Fibroblast of skin of back (primary cell): ENCODE results near the gene FBRSL1. TPM values are rescaled to one million over a fixed set of nuclear protein-coding genes. Genes with fewer than 3 reads are reported as not detected.
"Not testable (repeated sequence)": the region's sequence is repeated elsewhere in the genome, so short reads cannot be mapped to it uniquely, and the experiment has no call there.

Source experiments
- DNase-seq: peaks from one replicate; pipeline ENCODE4 v3.0.0-alpha.2; 2013
- polyA plus RNA-seq, 2 experiments: library from polyadenylated mRNA; unstranded; fragments of 120-200 nt; gene quantifications; one replicate each; pipeline ENCODE4 v1.2.1, GENCODE V29; 2013; ENCODE audit not compliant: insufficient read length in 2 of 2

FBRSL1 gene
- 40.6 TPM for polyA plus RNA-seq (2013, experiment 1 of 2; ENCODE audit: insufficient read length)
- polyA plus RNA-seq (2013, experiment 2 of 2; ENCODE audit: insufficient read length): 33.2 TPM

- DNase-seq: peak; percentile 85
These were observed at the start of gene FBRSL1 for GRCh38 chr12:132489602-132490266. Gene FBRSL1 (plus strand): TSS chr12:132490151.

DNA sequence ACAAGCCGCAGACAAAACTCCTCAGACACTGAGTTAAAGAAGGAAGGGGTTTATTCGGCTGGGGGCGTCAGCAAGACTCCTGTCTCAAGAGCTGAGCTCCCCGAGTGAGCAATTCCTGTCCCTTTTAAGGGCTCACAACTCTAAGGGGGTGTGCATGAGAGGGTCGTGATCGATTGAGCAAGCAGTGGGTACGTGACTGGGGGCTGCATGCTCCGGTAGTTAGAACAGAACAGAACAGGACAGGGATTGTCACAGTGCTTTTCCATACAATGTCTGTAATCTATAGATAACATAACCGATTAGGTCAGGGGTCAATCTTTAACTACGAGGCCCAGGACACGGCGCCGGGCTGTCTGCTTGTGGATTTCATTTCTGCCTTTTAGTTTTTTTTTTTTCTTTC, 49.5 kb upstream of the FBRSL1 start:
- DNase-seq: not testable (repeated sequence)

DNA sequence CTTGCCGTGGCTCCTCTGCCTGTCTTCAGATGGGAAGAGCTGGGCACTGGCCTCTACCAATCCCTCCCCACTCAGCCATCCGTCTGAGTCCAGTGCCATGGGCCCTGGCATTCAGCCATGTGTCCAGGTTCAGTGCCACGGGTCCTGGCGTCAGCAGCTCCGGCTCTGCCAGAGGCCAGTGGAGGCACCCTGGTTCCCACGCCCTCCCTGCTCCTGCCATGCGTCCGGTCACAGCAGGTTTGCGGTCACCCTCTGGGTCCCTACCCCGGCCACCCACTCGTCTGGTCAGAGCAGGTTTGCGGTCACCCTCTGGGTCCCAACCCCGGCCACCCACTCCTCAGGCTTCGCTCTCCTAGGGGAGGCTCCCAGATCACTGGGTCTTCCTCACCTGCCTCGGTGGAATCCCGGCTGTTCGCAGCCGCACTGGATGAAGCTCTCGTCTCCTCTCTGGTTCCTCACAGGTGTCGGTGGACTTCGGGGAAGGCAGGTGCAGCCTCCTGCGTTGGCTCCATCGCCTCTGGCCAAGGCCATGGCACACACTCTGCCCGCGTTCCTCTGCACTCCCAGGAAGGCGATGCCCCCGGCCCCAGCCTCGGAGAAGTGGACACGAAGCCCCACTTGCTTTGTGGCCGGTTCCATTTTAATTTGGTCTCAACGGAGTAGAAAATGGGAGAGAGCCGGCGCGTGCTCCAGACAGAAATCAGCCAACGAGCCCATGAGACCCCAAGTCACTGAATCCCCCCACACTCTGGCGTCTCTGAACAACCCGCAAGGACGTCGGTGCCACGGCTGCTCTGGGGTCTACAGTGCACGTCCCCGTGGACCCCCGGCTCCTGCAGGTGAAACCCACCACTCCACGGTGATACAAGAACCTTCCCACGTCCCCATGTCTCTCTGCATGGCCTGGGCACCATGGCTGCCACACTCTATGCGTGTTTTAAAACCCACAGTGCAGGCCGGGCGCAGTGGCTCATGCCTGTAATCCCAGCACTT, 47.8 kb upstream of the FBRSL1 start:
- no peak for DNase-seq

- DNase-seq: no peak
These were observed 46.9 kb upstream of the FBRSL1 start for GRCh38 chr12:132443091-132443490.

DNA sequence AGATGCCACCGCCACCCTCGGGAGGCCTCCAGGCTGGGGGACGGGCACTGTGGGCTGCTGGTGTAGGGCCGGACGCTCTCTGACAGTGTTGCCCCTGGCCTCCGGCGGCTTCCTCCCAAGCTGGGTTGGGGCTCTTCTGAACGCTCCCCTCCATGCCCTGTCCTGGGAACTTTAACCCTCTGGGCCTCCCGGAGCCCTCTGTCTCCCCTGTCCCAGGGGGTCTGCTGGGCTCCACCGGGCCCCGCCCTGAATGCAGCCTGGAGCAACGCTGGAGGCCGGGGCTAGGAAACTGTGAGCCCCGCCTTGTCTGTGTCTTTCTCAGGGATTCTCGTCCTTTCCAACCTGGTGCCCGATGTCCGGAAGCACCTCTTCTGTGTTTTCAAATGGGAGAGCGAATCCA, 45.7 kb upstream of the FBRSL1 start:
- no peak for DNase-seq

- DNase-seq: no peak
These were observed 44.7 kb upstream of the FBRSL1 start for GRCh38 chr12:132444957-132445883.

DNA sequence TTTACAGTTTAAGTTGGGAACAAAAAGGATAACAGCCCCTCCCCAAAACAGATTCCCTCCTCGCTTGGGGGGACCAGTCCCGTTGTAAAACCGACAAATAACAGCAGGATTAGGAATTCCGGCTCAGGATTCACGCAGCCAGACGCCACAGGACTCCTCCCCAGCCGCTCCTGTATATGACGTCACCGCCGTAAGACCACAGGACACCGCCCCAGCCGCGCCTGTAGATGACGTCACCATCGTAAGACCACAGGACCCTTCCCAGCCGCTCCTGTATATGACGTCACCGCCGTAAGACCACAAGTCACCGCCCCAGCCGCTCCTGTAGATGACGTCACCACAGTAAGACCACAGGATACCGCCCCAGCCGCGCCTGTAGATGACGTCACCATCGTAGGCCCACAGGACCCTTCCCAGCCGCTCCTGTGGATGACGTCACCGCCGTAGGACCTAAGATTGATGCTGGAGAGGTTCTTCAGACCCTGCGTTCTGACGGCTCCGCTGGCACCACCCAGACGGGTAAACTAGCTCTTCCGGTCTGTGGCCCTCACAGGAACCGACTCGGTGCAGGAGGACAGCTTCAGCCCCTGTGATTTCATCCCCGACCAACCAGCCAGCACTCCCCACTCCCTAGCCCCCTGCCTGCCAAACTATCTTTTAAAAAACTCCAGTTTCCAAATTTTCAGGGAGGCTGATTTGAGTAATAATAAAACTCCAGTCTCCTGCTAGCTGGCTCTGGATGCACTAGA, 43.9 kb upstream of the FBRSL1 start:
- DNase-seq: peak; percentile 45

DNA sequence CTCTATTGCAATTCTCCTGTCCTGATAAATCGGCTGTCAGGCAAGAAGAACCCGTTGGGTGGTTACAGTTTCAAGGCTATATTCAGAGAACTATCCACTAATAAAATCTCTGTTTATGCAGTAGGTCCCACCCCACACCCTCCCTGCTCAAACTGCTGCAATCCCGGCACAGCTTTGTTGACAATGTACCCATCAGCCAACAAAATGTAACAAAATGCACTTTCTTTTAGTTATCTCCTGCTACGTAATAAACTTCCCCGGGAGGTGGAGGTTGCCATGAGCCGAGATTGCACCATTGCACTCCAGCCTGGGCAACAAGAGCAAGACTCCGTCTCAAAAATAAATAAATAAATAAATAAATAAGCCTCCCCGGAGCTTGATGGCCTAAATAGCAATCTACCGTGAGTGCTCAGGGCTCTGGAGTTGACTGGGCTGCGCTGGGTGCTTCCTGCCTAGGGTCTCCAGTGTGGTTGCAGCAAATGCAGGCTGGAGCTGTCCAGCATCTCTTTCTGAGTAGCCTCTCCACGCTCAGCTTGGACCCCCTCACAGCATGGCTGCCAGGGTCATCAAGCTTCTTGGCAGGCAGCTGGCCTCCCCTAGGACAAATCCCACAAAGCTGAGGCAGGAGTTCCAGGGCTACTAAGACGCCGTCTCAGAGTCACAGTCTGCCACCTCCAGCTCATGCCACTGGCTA, 43.2 kb upstream of the FBRSL1 start:
- no peak for DNase-seq

DNA sequence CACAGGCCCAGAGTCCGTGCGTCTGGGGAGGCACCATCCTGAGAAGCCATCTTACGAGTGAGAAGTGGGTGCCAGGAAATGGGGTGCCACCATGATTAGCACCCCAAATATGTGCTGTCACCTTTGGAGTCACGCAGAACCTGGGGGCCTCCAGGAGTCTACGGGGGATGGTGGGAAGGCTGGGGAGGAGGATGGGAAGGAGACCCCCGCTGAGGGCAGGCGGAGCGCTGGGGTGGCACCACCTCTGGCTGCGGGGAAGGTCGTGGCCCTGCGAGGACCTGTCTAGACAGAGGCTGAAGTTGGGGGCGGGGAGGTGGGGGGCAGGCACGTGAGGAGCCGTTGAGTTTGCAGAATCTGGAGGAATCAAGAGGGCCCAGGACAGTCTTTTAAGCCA, 42.6 kb upstream of the FBRSL1 start:
- DNase-seq: no peak

- DNase-seq: no peak
These were observed 42.1 kb upstream of the FBRSL1 start for GRCh38 chr12:132447731-132448462.

DNA sequence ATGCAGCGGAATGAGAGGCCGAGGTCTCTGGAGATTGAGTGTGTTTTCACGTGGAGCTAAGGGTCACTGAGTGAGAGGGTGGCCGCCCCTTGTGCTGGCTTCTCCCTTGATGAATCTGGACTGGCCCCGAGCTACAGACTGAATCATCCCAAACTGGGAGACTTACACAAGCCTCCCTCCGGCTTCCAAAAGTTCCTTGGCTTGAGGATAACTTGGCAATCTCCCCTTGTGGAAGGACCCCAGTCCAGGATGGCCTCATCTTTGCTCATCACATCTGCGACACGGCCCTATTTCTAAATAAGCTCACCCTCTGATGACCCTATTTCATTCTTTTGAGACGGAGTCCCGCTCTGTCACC, 41.5 kb upstream of the FBRSL1 start:
- DNase-seq: no peak

GRCh38 chr12:132449565-132450417, 40.2 kb upstream of the FBRSL1 start:
- no peak for DNase-seq

DNA sequence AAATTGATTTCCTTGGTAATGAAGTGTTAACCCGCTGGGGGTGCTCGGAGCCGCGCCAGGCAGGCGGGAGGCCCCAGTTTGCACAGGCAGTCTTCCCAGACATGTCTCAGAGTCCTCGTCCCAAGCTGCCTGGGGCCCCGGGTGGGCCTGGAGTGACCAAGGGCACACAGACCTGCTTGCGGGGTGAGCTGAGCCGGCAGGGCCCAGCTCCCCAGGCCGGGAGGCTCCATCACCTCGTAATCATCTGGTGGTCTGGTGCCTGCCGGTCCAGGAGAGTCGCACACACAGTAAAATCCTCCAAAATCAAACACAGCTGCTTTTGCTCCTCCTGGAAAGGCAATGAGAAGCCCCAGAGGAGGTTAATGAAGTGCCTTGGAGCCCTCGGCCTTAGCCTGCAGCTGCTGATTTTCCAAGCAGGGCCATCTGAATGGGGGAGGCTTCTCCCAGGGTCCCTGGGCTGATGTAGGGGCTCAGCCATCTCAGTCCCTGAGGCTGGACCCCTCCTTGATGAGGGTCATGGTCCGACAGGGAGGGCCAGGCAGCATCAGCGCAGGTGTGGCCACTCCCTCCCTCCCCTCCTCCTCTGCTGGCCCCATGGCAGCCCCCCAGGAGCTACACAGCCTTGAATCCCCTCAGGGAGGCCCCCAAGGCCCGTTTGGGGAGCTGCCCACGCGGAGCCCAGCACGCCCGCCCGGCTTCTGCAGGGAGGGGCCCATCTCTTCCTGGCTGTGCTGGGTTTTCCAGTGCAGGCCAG, 39.4 kb upstream of the FBRSL1 start:
- no peak for DNase-seq

- no peak for DNase-seq
These were observed 38.6 kb upstream of the FBRSL1 start for GRCh38 chr12:132451172-132451835.

DNA sequence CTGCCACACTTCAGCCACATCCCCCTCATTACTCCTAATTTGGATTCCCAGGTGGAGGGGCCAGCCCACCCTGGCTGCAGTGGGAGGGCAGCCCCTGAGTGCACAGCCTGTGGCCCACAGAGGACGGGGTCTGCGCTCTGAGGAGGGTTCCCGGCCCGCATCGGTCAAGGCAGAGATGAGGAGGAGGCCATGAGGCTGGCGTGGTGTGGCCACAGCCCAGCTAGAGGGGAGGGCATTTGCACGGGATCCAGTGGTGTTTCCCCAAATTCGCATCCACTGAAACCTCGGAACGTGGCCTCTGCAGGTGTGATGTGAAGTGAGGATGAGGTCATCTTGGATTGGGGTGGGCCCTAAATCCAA, 38.1 kb upstream of the FBRSL1 start:
- DNase-seq: no peak

DNA sequence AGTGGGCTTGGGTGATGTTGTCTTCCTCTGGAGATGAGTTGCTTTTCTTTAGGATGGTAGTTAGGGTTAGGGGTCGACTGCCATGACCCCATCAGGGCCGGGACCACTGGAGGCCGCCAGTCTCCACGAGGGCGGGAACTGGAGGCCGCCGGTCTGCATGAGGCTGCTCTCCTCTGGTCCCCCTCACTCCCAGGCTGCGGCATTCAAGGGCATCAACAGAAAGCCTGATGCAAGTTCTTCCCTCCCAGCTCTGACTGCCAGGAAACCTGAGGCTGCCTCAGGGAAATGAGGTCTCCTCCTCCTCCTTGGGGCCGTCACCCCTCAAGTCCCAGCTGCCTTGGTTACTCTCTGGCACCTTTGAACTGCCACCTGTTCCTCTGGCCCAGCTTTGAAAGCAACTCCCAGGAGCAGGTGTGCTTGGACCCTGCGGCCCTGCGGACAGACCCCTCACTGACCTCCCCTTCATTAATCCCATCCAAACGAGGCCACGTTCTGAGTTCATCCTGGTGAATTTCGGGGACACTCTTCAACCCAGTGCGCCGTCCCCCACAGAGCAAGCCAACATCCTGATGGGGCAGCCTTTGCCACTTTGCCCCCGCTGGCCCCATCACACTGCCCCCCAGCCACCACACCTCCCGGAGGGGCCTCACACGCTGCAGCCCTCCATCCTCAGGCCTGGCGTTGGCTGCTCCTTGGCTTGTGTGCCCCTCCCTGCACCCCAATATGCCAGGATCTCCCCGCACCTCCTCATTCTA, 37.2 kb upstream of the FBRSL1 start:
- DNase-seq: no peak
